Astrocyte (in vitro differentiated cells and primary cell): ENCODE results near the gene DMRTC1B.
"Not testable (repeated sequence)": the region's sequence is repeated elsewhere in the genome, so short reads cannot be mapped to it uniquely, and the experiment has no call there.

Experiments used
- EZH2 ChIP-seq: IDR thresholded peaks from 2 replicates; pipeline ENCODE4 v1.6.1; 2012; ENCODE audit warnings: mild to moderate bottlenecking, low read length, inconsistent platforms; ENCODE audit not compliant: insufficient read depth
- TF ChIP-seq, protein P1 (sequence below): IDR thresholded peaks from 2 replicates; pipeline ENCODE4 v1.5.1; 2011; ENCODE audit warnings: low read depth, mild to moderate bottlenecking, inconsistent platforms, low read length, moderate library complexity; ENCODE audit not compliant: insufficient read depth

DNA sequence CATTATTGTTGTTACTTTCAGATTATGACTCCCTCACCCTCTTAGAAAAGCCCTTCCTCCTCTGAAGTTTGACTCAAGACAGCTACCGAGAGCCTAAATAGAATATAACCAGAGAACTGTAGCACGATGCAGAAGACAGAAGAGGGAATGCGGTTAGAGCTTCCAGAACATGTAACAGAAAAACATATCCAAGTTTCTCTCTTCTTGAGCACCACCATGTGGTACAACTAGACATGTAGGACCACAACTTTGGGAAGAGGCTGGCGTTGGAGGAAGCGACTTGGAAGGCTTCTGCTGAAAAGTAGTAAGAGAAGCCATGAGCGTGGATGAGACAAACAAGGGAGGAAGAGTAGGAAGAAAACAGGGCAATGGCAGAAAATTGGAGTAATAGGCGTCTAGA, 31.1 kb upstream of the DMRTC1B start:
- TF ChIP-seq, protein P1, sequence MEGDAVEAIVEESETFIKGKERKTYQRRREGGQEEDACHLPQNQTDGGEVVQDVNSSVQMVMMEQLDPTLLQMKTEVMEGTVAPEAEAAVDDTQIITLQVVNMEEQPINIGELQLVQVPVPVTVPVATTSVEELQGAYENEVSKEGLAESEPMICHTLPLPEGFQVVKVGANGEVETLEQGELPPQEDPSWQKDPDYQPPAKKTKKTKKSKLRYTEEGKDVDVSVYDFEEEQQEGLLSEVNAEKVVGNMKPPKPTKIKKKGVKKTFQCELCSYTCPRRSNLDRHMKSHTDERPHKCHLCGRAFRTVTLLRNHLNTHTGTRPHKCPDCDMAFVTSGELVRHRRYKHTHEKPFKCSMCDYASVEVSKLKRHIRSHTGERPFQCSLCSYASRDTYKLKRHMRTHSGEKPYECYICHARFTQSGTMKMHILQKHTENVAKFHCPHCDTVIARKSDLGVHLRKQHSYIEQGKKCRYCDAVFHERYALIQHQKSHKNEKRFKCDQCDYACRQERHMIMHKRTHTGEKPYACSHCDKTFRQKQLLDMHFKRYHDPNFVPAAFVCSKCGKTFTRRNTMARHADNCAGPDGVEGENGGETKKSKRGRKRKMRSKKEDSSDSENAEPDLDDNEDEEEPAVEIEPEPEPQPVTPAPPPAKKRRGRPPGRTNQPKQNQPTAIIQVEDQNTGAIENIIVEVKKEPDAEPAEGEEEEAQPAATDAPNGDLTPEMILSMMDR: not testable (repeated sequence)
- not testable (repeated sequence) for TF ChIP-seq EZH2
